Measurements from ENCODE around the gene NCMAP.
"Not testable (repeated sequence)": the region's sequence is repeated elsewhere in the genome, so short reads cannot be mapped to it uniquely, and the experiment has no call there.

DNA sequence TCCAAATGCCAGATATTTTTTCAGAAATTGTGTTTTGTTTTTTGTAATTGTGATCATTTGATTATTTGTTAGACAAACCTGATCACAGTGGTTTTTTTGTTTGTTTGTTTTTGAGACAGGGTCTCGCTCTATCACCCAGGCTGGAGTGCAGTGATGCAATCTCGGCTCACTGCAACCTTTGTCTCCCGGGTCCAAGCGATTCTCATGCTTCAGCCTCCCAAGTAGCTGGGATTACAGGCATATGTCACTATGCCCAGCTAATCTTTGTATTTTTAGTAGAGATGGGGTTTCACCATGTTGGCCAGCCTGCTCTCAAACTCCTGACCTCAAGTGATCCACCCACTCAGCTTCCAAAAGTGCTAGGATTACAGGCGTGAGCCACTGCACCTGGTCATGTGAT, 6.7 kb upstream of the NCMAP start:
- TF ChIP-seq CTCF (IDR thresholded peaks at IDR 0.05); ZFX (IDR thresholded peaks at IDR 0.05; ENCODE audit: borderline replicate concordance): not testable (repeated sequence)
